GM12872 (cell line): ENCODE data around the gene CNEP1R1.

Experiments used
- TF ChIP-seq, protein P1 (sequence below): IDR thresholded peaks from 3 replicates; pipeline ENCODE4 v1.5.1; 2011; ENCODE audit warnings: low read depth, mild to moderate bottlenecking, low read length, moderate library complexity; ENCODE audit not compliant: insufficient read depth

Gene CNEP1R1

DNA sequence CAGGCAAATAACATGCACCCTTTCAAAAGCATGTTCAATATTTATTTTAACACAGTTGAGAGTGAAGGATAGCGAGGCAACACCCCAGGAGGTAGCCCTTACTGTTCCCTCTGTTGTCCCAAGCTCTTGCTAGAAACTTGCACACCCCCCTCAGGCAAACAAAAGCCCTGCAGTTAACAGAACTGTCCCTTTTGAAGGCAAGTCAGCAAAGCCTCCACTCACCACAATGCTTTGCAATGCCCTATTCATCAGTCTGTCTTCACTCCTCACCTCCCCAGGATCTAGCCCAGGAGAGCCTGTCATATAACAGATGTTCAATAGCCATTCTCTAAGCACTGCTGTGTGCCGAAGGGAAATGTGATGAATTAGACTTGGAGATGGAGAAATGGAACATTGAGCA is 3.5 kb upstream of the CNEP1R1 start:
- TF ChIP-seq, protein P1, sequence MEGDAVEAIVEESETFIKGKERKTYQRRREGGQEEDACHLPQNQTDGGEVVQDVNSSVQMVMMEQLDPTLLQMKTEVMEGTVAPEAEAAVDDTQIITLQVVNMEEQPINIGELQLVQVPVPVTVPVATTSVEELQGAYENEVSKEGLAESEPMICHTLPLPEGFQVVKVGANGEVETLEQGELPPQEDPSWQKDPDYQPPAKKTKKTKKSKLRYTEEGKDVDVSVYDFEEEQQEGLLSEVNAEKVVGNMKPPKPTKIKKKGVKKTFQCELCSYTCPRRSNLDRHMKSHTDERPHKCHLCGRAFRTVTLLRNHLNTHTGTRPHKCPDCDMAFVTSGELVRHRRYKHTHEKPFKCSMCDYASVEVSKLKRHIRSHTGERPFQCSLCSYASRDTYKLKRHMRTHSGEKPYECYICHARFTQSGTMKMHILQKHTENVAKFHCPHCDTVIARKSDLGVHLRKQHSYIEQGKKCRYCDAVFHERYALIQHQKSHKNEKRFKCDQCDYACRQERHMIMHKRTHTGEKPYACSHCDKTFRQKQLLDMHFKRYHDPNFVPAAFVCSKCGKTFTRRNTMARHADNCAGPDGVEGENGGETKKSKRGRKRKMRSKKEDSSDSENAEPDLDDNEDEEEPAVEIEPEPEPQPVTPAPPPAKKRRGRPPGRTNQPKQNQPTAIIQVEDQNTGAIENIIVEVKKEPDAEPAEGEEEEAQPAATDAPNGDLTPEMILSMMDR = peak; percentile 29; the same call in 1 of the 3 replicates

DNA sequence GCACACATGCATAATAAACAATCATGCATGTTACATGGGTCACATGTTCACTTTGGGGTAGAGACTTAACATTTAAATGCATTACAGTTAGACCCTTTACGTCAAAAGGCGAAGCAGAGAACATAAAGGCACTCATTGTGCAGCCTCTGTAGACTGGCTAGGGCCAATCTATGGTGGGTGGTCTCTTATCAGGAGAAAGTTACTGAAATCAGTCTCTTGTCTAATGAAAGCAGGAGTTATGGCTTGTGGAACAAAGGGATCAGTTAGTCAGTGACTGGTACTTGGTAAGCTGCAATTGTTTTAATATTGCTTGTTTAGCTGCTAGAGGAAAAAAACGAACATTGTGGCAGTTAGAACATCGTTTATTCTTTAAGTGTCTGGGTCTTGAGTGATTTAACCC is 1.4 kb upstream of the CNEP1R1 start:
- TF ChIP-seq, protein P1 = no peak

DNA sequence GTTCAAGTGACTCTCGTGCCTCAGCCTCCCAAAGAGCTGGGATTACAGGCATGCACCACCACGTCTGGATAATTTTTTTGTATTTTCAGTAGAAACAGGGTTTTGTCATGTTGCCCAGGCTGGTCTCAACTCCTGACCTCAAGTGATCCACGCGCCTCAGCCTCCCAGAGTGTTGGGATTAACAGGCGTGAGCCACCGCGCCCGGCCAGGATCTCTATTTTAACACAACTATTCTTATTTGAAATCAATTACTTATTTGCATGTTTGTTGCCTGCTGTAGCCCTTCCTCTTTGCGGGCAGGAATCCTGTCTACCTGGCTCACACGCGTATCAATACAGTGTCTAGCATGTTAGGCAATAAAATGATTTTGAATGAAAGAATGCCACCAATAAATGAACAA is 818 bp upstream of the CNEP1R1 start:
- TF ChIP-seq, protein P1 = no peak

DNA sequence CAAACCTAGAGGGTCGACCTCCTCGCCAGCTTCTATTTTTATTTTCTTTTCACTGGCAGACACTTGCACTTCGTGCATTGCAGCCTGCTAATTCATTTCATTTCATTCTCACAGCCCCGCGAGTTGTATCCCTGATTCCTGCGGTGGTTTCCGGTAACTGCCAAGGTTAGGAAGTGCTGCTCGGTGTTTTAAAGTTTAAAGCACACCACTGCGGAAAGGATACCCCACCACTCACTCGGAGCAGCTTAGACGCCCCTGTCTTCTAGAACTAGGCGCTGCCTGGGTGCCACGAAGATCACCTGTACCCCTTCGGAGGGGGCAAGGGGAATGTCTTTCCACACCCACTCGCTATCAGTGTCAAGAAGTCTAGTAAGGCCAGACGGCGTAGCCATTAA is 509 bp downstream of the CNEP1R1 start:
- TF ChIP-seq, protein P1 = no peak

DNA sequence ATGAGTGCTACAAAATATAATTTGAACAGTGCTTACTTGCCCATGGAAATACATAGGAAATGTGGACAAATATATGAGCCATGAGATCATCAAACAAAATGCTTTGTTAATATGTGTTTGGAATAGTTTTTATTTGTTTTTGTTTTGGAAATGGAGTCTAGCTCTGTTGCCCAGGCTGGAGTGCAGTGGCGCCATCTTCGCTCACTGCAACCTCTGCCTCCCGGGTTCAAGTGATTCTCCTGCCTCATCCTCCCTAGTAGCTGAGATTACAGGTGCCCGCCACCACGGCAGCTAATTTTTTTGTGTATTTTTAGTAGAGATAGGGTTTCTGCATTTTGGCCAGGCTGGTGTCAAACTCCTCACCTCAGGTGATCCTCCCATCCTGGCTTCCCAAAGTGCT is 2.8 kb downstream of the CNEP1R1 start:
- TF ChIP-seq, protein P1 = no peak

DNA sequence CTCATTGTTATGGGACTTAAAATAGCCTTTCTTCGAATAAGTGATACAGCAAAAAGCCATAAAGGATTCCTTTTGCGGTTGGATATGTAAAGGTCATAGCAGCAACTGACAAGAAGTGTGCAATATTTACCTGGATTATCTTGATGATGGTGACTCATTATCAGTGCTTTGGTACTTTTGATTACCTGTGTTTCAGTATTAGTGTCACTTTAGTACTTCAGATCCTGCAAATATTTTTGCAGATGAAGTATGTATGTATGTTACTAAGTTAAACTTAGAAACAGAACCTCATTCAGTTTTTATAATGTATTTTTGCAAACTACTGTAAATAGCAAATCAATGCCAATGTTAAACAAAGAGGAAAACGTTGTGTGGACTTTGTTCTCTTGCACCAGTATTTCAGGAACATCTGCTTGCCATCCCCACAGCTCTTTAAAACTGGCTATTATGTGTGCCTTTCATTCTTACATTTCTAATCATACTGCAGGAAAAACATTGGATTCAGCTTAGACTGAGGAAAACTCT is 10.5 kb downstream of the CNEP1R1 start:
- TF ChIP-seq, protein P1 = no peak

DNA sequence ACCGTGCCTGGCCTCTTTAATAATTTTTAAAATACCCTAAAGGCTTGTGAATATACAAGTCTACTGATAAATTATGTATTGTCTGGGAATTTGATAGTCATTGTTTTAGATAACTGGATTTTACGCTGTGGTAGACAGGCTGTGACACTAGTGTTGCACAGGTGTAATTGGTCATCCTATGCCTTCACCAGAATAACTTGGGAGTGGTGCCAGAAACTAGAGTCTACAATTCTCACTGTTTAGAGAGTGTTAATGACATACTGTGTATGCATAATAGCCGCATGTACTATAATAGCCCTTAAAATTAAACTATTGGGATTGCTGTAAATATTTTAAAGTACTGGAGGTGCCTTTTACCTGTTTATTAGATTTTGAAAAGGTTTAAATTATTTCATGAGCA is 11.4 kb downstream of the CNEP1R1 start:
- TF ChIP-seq, protein P1 = no peak
